Endodermal cell (in vitro differentiated cells): Measurements from ENCODE around the gene RPS6KA2. TPM values are rescaled to one million over a fixed set of nuclear protein-coding genes. Genes with fewer than 3 reads are reported as not detected.

Experiments used
- DNase-seq: peaks from one replicate; pipeline ENCODE4 v3.0.0-alpha.2; 2017
- H3K27ac ChIP-seq: 2 replicates; pipeline ENCODE4 v1.5.1; 2013; ENCODE audit warnings: mild to moderate bottlenecking, low read depth, low read length, moderate library complexity
- H3K27me3 ChIP-seq: 2 replicates; pipeline ENCODE4 v1.6.1; 2013; ENCODE audit warnings: mild to moderate bottlenecking, low read length, moderate library complexity; ENCODE audit not compliant: insufficient read depth, control insufficient read depth, poor library complexity, severe bottlenecking
- H3K36me3 ChIP-seq: 2 replicates; pipeline ENCODE4 v1.7.0; 2013; ENCODE audit warnings: mild to moderate bottlenecking, low read length, moderate library complexity; ENCODE audit not compliant: control insufficient read depth, insufficient read depth
- H3K4me1 ChIP-seq: one replicate; pipeline ENCODE4 v1.7.0; 2013; ENCODE audit warnings: low read length; ENCODE audit not compliant: control insufficient read depth, insufficient read depth
- H3K4me3 ChIP-seq: 2 replicates; pipeline ENCODE4 v1.5.1; 2013; ENCODE audit warnings: mild to moderate bottlenecking, low read length, moderate library complexity
- H3K9ac ChIP-seq: 2 replicates; pipeline ENCODE4 v1.6.1; 2013; ENCODE audit warnings: mild to moderate bottlenecking, low read length, moderate library complexity; ENCODE audit not compliant: poor library complexity, severe bottlenecking; ENCODE audit errors: extremely low read depth
- H3K9me3 ChIP-seq: 2 replicates; pipeline ENCODE4 v1.6.1; 2013; ENCODE audit warnings: mild to moderate bottlenecking, low read length, moderate library complexity; ENCODE audit not compliant: control insufficient read depth
- H3K27ac Mint-ChIP-seq: 2 replicates; pipeline ENCODE4 v1.8.0; 2020; ENCODE audit warnings: mixed read lengths
- H3K27me3 Mint-ChIP-seq: 2 replicates; pipeline ENCODE4 v1.8.0; 2021; ENCODE audit warnings: mild to moderate bottlenecking, mixed read lengths; ENCODE audit not compliant: insufficient read depth
- H3K36me3 Mint-ChIP-seq: 2 replicates; pipeline ENCODE4 v1.8.0; 2020; ENCODE audit warnings: low read depth, mixed read lengths
- H3K4me1 Mint-ChIP-seq: 2 replicates; pipeline ENCODE4 v1.8.0; 2020; ENCODE audit warnings: mixed read lengths
- H3K4me3 Mint-ChIP-seq: 2 replicates; pipeline ENCODE4 v1.8.0; 2020; ENCODE audit warnings: mild to moderate bottlenecking, moderate library complexity, mixed read lengths
- H3K9me3 Mint-ChIP-seq: 2 replicates; pipeline ENCODE4 v1.8.0; 2020; ENCODE audit warnings: mild to moderate bottlenecking, mixed read lengths
- WGBS, 2 experiments: methylation state at CpG; one replicate each; pipeline versions ENCODE4 v1.1.5 to v1.1.7; 2013; ENCODE audit warnings: missing lambda C conversion rate in 2 of 2, mixed read lengths in 1 of 2; ENCODE audit not compliant: insufficient coverage in 1 of 2, insufficient read length in 1 of 2; 5-methylcytosine and 5-hydroxymethylcytosine counted together
- total RNA-seq, 2 donors: library from RNA; stranded (reverse); fragmentation: NEBNext Ultra II Directional in 1 of 2; extraction: Animal tissue kit (Norgen Biotek cat#: 25700) in 1 of 2; gene quantifications; 2 replicates in 1 of 2; 3 replicates in 1 of 2; pipeline ENCODE4 v1.2.1, GENCODE V29; 2021
- TF ChIP-seq, protein P1 (sequence below): fragments of 200-600 bp; sonication (generic); conservative IDR thresholded peaks from 2 replicates; pipeline ENCODE4 v1.5.0; 2021; ENCODE audit warnings: antibody characterized with exemption, mild to moderate bottlenecking

The RPS6KA2 gene
- total RNA-seq, 2 donors from 2014 or later, result 17.9 to 23.9 TPM

DNA sequence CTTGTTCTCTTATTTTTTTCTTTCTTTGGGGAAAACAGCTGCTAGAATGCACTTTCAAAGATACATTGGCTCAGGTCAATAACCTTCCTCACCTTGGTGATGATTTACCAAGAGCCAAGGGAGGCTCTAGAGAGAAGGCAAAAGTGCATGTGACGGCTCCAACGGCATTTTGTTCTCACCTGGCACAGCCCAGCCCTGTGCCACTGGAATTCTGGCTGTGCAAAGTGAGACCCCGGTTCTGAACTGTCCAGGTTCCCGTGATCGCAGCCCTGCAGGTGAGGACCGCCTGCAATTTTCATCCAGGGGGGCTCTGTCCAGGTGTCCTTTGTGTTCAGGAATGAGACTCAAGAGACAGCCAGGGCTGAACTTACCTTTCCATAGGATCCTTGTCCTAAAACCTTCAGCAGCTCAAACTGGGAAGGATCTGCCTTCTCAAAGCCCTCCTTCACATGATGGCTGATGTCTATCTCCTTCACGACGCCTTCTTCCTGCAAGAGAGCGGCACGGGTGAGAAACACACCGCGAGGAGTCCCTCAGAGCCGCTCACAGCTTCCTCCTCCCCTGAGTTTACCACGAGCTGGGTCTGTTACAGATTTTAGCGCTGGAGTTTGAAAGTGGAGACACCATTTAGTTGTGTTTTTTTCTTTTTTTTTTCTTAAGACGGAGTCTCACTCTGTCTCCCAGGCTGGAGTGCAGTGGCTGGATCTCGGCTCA, 88.6 kb downstream of the RPS6KA2 start:
- no peak overlapping the region for H3K4me3 ChIP-seq
- Mint-ChIP-seq H3K27me3 (no peaks in the 10 kb centered on the region), H3K27ac (no peak overlapping the region), H3K4me1 (peaks cover 22% of the 10 kb centered on the region), H3K4me3 (no peak overlapping the region), H3K36me3 (peaks cover 31% of the 10 kb centered on the region), H3K9me3 (no peaks in the 10 kb centered on the region)
- TF ChIP-seq, protein P1, sequence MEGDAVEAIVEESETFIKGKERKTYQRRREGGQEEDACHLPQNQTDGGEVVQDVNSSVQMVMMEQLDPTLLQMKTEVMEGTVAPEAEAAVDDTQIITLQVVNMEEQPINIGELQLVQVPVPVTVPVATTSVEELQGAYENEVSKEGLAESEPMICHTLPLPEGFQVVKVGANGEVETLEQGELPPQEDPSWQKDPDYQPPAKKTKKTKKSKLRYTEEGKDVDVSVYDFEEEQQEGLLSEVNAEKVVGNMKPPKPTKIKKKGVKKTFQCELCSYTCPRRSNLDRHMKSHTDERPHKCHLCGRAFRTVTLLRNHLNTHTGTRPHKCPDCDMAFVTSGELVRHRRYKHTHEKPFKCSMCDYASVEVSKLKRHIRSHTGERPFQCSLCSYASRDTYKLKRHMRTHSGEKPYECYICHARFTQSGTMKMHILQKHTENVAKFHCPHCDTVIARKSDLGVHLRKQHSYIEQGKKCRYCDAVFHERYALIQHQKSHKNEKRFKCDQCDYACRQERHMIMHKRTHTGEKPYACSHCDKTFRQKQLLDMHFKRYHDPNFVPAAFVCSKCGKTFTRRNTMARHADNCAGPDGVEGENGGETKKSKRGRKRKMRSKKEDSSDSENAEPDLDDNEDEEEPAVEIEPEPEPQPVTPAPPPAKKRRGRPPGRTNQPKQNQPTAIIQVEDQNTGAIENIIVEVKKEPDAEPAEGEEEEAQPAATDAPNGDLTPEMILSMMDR, result no peak
- no peaks in the 10 kb centered on the region for H3K36me3 ChIP-seq
- no peak for DNase-seq
- H3K27me3 ChIP-seq, result no peaks in the 10 kb centered on the region
- no peak overlapping the region for H3K9ac ChIP-seq
- H3K27ac ChIP-seq, result no peak overlapping the region
- no peaks in the 10 kb centered on the region for H3K4me1 ChIP-seq
- WGBS, 2 experiments, result 87 to 88% methylated on average over 15 to 17 of the region's 17 CpGs
- H3K9me3 ChIP-seq, result no peaks in the 10 kb centered on the region

DNA sequence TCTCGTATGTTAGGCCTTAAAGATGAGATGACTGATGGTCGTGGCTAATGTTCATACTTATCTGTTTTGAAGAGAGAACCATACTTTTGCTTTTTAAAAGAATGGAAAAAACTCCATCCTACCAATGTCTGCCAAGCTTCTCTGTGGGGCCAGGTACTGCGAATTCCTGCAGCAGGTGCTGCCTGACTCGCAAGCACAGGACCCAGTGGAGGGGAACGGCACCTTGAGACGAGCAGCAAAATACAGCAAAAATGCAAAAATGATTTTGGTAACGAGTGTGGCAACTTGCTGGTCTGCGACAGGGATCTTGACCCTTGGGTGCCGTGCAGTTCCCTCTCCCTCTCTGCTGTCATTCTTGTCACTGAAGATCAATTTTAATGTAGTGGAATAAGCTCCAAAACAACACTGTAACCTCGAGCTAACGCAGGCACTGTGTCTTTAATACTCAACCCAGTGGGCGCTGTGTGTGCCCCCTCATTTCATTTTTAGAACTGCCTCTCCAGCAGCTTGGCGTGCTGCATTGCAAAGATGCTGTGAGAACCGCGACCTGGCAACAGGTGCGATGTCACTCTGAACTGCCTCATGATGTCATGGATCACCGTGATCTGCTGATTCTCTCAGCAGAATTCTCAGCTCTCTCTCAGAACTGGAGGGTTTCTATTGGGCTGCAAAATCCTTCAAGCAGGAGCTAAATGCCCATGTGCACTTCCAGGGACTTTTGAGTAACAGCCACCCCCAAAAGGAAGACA, 92.2 kb downstream of the RPS6KA2 start:
- H3K4me1 Mint-ChIP-seq, result peaks cover 5% of the 10 kb centered on the region
- 92 to 97% methylated on average over 17 of the region's 17 CpGs for WGBS, 2 experiments
- H3K27me3 ChIP-seq, result no peaks in the 10 kb centered on the region
- no peaks in the 10 kb centered on the region for H3K4me1 ChIP-seq
- H3K9me3 Mint-ChIP-seq, result no peaks in the 10 kb centered on the region
- no peak overlapping the region for H3K27ac ChIP-seq
- peaks cover under 1% of the 10 kb centered on the region for H3K36me3 ChIP-seq
- H3K36me3 Mint-ChIP-seq, result peaks cover 44% of the 10 kb centered on the region
- no peak for DNase-seq
- no peak overlapping the region for H3K9ac ChIP-seq
- no peak overlapping the region for H3K4me3 ChIP-seq
- H3K27ac Mint-ChIP-seq, result no peak overlapping the region
- no peak overlapping the region for H3K4me3 Mint-ChIP-seq
- H3K27me3 Mint-ChIP-seq, result no peaks in the 10 kb centered on the region
- TF ChIP-seq, protein P1, result no peak
- no peaks in the 10 kb centered on the region for H3K9me3 ChIP-seq

DNA sequence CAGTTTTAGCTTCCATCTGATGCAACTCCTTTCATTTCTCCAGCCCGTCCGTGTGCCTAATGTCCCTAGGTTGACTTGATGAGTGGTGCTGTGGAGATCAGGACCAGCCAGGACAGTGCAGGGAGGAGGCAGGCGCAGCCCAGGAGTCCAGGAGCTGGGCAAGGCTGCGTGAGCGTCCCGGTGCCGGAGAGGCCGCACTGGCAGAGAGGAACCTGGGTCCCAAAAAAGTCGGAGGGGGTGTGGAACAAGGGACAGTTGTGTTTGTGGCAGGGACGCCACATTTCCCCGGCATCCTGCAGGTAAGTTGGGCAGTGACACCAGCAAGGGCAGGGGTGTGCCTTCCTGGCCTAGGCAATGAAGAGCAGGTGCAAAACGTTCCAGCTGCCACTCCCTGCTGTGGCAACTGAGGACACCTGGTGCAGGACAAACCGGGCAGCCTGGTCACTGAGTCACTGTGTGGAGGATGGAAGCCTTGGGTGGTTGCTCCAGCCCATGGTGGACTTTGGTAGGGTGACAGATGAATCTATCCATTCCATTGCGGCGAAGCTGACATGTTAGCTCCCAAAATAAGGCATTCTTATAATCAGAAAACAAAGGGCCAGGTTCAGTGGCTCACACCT, 93.7 kb downstream of the RPS6KA2 start:
- WGBS, 2 experiments, result 93 to 96% methylated on average over 11 to 15 of the region's 15 CpGs
- Histone ChIP-seq H3K27ac (no peak overlapping the region), H3K4me3 (no peak overlapping the region), H3K9ac (no peak overlapping the region), H3K36me3 (peaks cover 7% of the 10 kb centered on the region), H3K9me3 (no peaks in the 10 kb centered on the region), H3K27me3 (no peaks in the 10 kb centered on the region), H3K4me1 (no peaks in the 10 kb centered on the region)
- TF ChIP-seq, protein P1, result no peak
- H3K4me3 Mint-ChIP-seq, result no peak overlapping the region
- H3K36me3 Mint-ChIP-seq, result peaks cover 50% of the 10 kb centered on the region
- peaks cover 5% of the 10 kb centered on the region for H3K9me3 Mint-ChIP-seq
- no peak overlapping the region for H3K27ac Mint-ChIP-seq
- H3K27me3 Mint-ChIP-seq, result no peaks in the 10 kb centered on the region
- H3K4me1 Mint-ChIP-seq, result no peaks in the 10 kb centered on the region
- no peak for DNase-seq
